ENCODE data around the gene ZNF436.
A peak's percentile ranks its signal among the peaks of the same experiment; 100 is the strongest.
"Not testable (repeated sequence)": the region's sequence is repeated elsewhere in the genome, so short reads cannot be mapped to it uniquely, and the experiment has no call there.

ZNF436 gene

DNA sequence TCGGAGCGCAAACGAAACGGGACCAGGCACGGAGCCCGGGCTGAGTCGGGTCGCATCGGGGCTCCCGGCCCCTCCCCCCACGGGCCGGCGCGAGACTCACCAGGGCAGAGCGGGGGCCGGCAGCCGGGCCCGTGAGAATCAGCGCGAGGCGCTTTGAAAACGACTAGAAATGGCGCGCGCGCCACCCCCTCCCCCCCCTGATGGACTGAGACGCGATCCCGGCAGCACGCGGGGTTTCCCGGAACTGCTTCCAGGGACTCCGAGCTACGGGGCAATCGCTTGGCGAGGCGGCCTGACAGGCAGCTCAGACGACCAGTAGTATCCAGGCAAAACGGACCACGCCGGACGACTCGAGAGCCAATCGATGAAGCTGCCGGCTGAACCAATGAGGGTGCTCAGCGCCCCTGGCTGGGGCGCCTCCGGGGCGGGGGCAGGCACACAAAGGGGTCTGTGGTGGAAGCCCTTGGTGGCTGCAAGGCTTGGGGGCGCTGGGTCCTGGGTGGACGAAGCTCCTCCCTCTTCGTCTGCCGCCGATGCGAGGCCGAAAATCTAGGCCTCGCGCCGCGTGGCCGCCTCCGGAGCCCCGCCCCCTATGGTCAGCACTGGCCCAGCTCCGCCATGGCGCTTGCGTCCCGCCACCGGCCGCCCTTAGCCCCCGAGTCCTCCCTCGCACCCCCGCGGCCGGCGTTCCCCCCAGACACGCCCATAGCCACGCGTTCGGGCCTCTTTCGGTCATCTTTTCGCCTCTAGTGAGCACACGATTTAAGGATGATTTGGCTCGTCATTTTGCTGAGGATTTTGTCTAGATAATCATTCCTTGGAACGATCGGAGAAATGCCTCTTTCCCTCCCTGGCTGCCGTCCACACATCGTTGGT lies 25.3 kb downstream of the ZNF436 start, which contains the start of gene HNRNPR:
TSS of gene HNRNPR (minus strand) at position 174 of the 876 bp plus-strand sequence. CDS start 3,276 bp downstream, outside the sequence.
- 1% methylated on average over 57 to 74 of the region's 87 CpGs for WGBS, 2 experiments (ENCODE audit: insufficient coverage in 2 of 2)
- Histone ChIP-seq H3K4me1 (ENCODE audit: control insufficient read depth, insufficient read depth, low read length, poor library complexity, severe bottlenecking) (peaks cover 11% of the 10 kb centered on the region), H3K4me3 (ENCODE audit: extremely low read depth, insufficient read depth, low read length, poor library complexity, severe bottlenecking) (peak within 1 kb of the TSS; percentile 88), H3K27ac (ENCODE audit: low read depth, low read length, severe bottlenecking) (peak within 1 kb of the TSS; percentile 99), H3K9me3 (ENCODE audit: control insufficient read depth, low read length) (peaks cover 5% of the 10 kb centered on the region), H3K36me3 (ENCODE audit: control insufficient read depth, insufficient read depth, low read length) (peaks cover 14% of the 10 kb centered on the region)

GRCh38 chr1:23343221-23344110 lies 26.2 kb downstream of the ZNF436 start:
- Histone ChIP-seq H3K36me3 (ENCODE audit: control insufficient read depth, insufficient read depth, low read length) (peaks cover 22% of the 10 kb centered on the region), H3K9me3 (ENCODE audit: control insufficient read depth, low read length) (peaks cover 5% of the 10 kb centered on the region), H3K4me1 (ENCODE audit: control insufficient read depth, insufficient read depth, low read length, poor library complexity, severe bottlenecking) (peaks cover 11% of the 10 kb centered on the region), H3K4me3 (ENCODE audit: extremely low read depth, insufficient read depth, low read length, poor library complexity, severe bottlenecking) (peak overlapping the region; percentile 88), H3K27ac (ENCODE audit: low read depth, low read length, severe bottlenecking) (peak overlapping the region; percentile 99)
- WGBS, 2 experiments (ENCODE audit: insufficient coverage in 2 of 2) = 0% methylated on average over 34 to 44 of the region's 66 CpGs

GRCh38 chr1:23341931-23342692 lies 27.5 kb downstream of the ZNF436 start:
- peaks cover 11% of the 10 kb centered on the region for H3K4me1 ChIP-seq (ENCODE audit: control insufficient read depth, insufficient read depth, low read length, poor library complexity, severe bottlenecking)
- H3K27ac ChIP-seq (ENCODE audit: low read depth, low read length, severe bottlenecking) = no peak overlapping the region
- H3K36me3 ChIP-seq (ENCODE audit: control insufficient read depth, insufficient read depth, low read length) = peaks cover 35% of the 10 kb centered on the region
- peaks cover 5% of the 10 kb centered on the region for H3K9me3 ChIP-seq (ENCODE audit: control insufficient read depth, low read length)
- WGBS, 2 experiments (ENCODE audit: insufficient coverage in 2 of 2) = 31 to 43% methylated on average over 2 of the region's 10 CpGs
- H3K4me3 ChIP-seq (ENCODE audit: extremely low read depth, insufficient read depth, low read length, poor library complexity, severe bottlenecking) = peak overlapping the region; percentile 88

DNA sequence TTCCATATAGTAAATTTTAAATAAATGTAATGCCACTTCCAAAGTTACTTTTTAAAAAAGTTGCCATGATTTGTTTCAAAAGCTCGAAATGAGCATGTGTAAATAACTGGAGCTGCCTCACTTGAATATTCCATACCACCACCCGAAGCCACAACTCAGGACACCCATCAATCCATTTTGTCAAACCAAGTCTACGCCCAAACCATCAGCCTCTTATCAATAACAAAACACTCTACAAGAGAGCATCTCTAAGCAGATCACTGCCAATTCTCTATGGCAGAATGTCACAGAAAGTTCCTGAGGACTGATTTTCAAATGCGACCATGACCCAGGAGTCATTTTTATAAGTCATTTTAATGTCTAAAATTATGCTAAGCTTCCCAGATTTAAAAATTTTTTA lies 30.0 kb downstream of the ZNF436 start:
- Histone ChIP-seq H3K27ac (ENCODE audit: low read depth, low read length, severe bottlenecking) (no peak overlapping the region), H3K36me3 (ENCODE audit: control insufficient read depth, insufficient read depth, low read length) (peaks cover 57% of the 10 kb centered on the region), H3K4me3 (ENCODE audit: extremely low read depth, insufficient read depth, low read length, poor library complexity, severe bottlenecking) (no peak overlapping the region), H3K9me3 (ENCODE audit: control insufficient read depth, low read length) (no peaks in the 10 kb centered on the region), H3K4me1 (ENCODE audit: control insufficient read depth, insufficient read depth, low read length, poor library complexity, severe bottlenecking) (peaks cover 11% of the 10 kb centered on the region)
- 87 to 97% methylated on average over 3 of the region's 4 CpGs for WGBS, 2 experiments (ENCODE audit: insufficient coverage in 2 of 2)

- Histone ChIP-seq H3K36me3 (ENCODE audit: control insufficient read depth, insufficient read depth, low read length) (peaks cover 75% of the 10 kb centered on the region), H3K4me3 (ENCODE audit: extremely low read depth, insufficient read depth, low read length, poor library complexity, severe bottlenecking) (no peak overlapping the region), H3K9me3 (ENCODE audit: control insufficient read depth, low read length) (no peaks in the 10 kb centered on the region), H3K27ac (ENCODE audit: low read depth, low read length, severe bottlenecking) (no peak overlapping the region), H3K4me1 (ENCODE audit: control insufficient read depth, insufficient read depth, low read length, poor library complexity, severe bottlenecking) (peaks cover 14% of the 10 kb centered on the region)
- WGBS, 2 experiments (ENCODE audit: insufficient coverage in 2 of 2) = no CpG with 5 or more reads among the region's 2 CpGs
These were observed 31.8 kb downstream of the ZNF436 start for GRCh38 chr1:23337869-23338268.

GRCh38 chr1:23331713-23332112 lies 37.9 kb downstream of the ZNF436 start:
- 90 to 99% methylated on average over 4 to 7 of the region's 8 CpGs for WGBS, 2 experiments (ENCODE audit: insufficient coverage in 2 of 2)
- H3K36me3 ChIP-seq (ENCODE audit: control insufficient read depth, insufficient read depth, low read length) = peaks cover 98% of the 10 kb centered on the region

DNA sequence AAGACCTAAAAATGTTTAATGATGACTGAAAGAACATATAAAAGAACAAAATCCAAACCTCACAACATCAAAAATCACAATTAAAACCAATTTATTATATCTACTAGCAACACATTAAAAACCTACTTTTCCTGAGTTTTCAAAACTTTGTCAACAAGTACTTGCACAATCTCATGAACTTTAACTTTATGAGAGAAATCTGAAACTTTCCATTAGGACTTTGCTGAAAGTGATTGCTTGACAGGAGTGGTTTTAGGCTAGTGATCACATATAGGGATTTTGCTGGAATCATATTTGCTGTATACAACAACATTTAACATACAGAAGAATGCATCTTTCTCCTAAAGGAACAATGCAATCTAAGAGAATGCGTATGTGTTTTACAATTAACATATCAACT lies 38.8 kb downstream of the ZNF436 start:
- H3K4me3 ChIP-seq (ENCODE audit: extremely low read depth, insufficient read depth, low read length, poor library complexity, severe bottlenecking) = no peak overlapping the region
- no peak overlapping the region for H3K27ac ChIP-seq (ENCODE audit: low read depth, low read length, severe bottlenecking)
- peaks cover 98% of the 10 kb centered on the region for H3K36me3 ChIP-seq (ENCODE audit: control insufficient read depth, insufficient read depth, low read length)
- H3K4me1 ChIP-seq (ENCODE audit: control insufficient read depth, insufficient read depth, low read length, poor library complexity, severe bottlenecking) = peaks cover 3% of the 10 kb centered on the region
- H3K9me3 ChIP-seq (ENCODE audit: control insufficient read depth, low read length) = no peaks in the 10 kb centered on the region
- 100% methylated on average over 1 of the region's 1 CpG for WGBS, 2 experiments (ENCODE audit: insufficient coverage in 2 of 2)

More at GRCh38 chr1:23331713-23332112, 37.9 kb downstream of the ZNF436 start:
- peaks cover 3% of the 10 kb centered on the region for H3K4me1 ChIP-seq (ENCODE audit: control insufficient read depth, insufficient read depth, low read length, poor library complexity, severe bottlenecking)
- no peak overlapping the region for H3K27ac ChIP-seq (ENCODE audit: low read depth, low read length, severe bottlenecking)
- no peaks in the 10 kb centered on the region for H3K9me3 ChIP-seq (ENCODE audit: control insufficient read depth, low read length)
- no peak overlapping the region for H3K4me3 ChIP-seq (ENCODE audit: extremely low read depth, insufficient read depth, low read length, poor library complexity, severe bottlenecking)

- no peaks in the 10 kb centered on the region for H3K9me3 ChIP-seq (ENCODE audit: control insufficient read depth, low read length)
- no peak overlapping the region for H3K4me3 ChIP-seq (ENCODE audit: extremely low read depth, insufficient read depth, low read length, poor library complexity, severe bottlenecking)
- H3K36me3 ChIP-seq (ENCODE audit: control insufficient read depth, insufficient read depth, low read length) = peaks cover 95% of the 10 kb centered on the region
- no peaks in the 10 kb centered on the region for H3K4me1 ChIP-seq (ENCODE audit: control insufficient read depth, insufficient read depth, low read length, poor library complexity, severe bottlenecking)
- WGBS, 2 experiments (ENCODE audit: insufficient coverage in 2 of 2) = 95 to 100% methylated on average over 2 of the region's 2 CpGs
- H3K27ac ChIP-seq (ENCODE audit: low read depth, low read length, severe bottlenecking) = no peak overlapping the region
These were observed 44.2 kb downstream of the ZNF436 start for GRCh38 chr1:23325393-23325792.

DNA sequence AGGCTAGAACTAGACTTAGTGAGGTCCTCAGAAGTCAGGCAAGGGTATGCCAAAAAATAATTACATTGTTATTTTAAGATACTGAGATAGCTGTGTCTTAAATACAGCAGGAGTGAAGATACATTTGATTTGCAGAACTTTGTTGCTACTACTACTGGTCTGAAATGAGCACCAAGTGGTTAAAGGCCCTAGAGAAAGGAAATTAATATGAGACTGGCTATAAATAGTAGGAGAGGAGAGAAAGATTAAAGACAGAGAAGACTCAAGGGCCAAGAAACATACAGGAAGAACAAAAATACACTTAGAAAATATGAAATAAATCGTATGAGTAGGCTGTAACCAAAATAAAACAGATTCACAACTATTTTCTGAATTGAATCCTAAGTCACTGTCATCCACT lies 46.9 kb downstream of the ZNF436 start:
- no peaks in the 10 kb centered on the region for H3K9me3 ChIP-seq (ENCODE audit: control insufficient read depth, low read length)
- H3K36me3 ChIP-seq (ENCODE audit: control insufficient read depth, insufficient read depth, low read length) = peaks cover 94% of the 10 kb centered on the region
- no peak overlapping the region for H3K4me3 ChIP-seq (ENCODE audit: extremely low read depth, insufficient read depth, low read length, poor library complexity, severe bottlenecking)
- WGBS, 2 experiments (ENCODE audit: insufficient coverage in 2 of 2) = 100% methylated on average over 1 of the region's 1 CpG; no CpG with 5 or more reads in 1 of the 2 experiments
- no peak overlapping the region for H3K27ac ChIP-seq (ENCODE audit: low read depth, low read length, severe bottlenecking)
- H3K4me1 ChIP-seq (ENCODE audit: control insufficient read depth, insufficient read depth, low read length, poor library complexity, severe bottlenecking) = no peaks in the 10 kb centered on the region

GRCh38 chr1:23310280-23310679 lies 59.4 kb downstream of the ZNF436 start:
- peaks cover 62% of the 10 kb centered on the region for H3K36me3 ChIP-seq (ENCODE audit: control insufficient read depth, insufficient read depth, low read length)
- H3K4me3 ChIP-seq (ENCODE audit: extremely low read depth, insufficient read depth, low read length, poor library complexity, severe bottlenecking); H3K9me3 ChIP-seq (ENCODE audit: control insufficient read depth, low read length); H3K27ac ChIP-seq (ENCODE audit: low read depth, low read length, severe bottlenecking); H3K4me1 ChIP-seq (ENCODE audit: control insufficient read depth, insufficient read depth, low read length, poor library complexity, severe bottlenecking): not testable (repeated sequence)
- 97 to 100% methylated on average over 5 to 6 of the region's 7 CpGs for WGBS, 2 experiments (ENCODE audit: insufficient coverage in 2 of 2)
